ENCODE measurements around the gene PLXNB3.

Gene PLXNB3

DNA sequence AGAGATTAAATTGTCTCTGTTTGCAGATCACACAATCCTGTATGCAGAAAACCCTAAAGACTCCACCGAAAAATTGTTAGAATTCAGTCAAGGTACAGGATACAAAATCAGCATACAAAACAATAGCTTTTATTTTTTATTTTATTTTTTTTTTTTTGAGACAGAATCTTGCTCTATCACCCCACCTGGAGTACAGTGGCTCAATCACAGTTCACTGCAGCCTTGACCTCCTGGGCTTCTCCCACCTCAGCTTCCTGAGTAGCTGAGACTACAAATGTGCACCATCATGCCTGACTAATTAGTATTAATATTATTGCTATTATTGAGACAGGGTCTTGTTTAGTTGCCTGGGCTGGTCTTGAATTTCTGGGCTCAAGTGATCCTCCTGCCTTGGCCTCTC is 8.9 kb upstream of the PLXNB3 start:
- TF ChIP-seq FOXP2 (optimal IDR thresholded peaks at IDR 0.05; ENCODE audit: borderline replicate concordance, extremely low read depth, extremely low read length, insufficient read depth) (no peak), SIN3A (IDR thresholded peaks at IDR 0.05; ENCODE audit: borderline replicate concordance, insufficient read depth, low read length) (no peak), POLR2AphosphoS5 (IDR thresholded peaks at IDR 0.05; ENCODE audit: low read depth, low read length) (no peak), TAF1 (IDR thresholded peaks at IDR 0.05; ENCODE audit: borderline replicate concordance, insufficient read depth, low read length) (no peak)
- TF ChIP-seq, protein P1, sequence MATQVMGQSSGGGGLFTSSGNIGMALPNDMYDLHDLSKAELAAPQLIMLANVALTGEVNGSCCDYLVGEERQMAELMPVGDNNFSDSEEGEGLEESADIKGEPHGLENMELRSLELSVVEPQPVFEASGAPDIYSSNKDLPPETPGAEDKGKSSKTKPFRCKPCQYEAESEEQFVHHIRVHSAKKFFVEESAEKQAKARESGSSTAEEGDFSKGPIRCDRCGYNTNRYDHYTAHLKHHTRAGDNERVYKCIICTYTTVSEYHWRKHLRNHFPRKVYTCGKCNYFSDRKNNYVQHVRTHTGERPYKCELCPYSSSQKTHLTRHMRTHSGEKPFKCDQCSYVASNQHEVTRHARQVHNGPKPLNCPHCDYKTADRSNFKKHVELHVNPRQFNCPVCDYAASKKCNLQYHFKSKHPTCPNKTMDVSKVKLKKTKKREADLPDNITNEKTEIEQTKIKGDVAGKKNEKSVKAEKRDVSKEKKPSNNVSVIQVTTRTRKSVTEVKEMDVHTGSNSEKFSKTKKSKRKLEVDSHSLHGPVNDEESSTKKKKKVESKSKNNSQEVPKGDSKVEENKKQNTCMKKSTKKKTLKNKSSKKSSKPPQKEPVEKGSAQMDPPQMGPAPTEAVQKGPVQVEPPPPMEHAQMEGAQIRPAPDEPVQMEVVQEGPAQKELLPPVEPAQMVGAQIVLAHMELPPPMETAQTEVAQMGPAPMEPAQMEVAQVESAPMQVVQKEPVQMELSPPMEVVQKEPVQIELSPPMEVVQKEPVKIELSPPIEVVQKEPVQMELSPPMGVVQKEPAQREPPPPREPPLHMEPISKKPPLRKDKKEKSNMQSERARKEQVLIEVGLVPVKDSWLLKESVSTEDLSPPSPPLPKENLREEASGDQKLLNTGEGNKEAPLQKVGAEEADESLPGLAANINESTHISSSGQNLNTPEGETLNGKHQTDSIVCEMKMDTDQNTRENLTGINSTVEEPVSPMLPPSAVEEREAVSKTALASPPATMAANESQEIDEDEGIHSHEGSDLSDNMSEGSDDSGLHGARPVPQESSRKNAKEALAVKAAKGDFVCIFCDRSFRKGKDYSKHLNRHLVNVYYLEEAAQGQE (IDR thresholded peaks at IDR 0.05; ENCODE audit: insufficient read depth in 1 of 2, low read depth in 2 of 2, low read length in 2 of 2) = no peak

DNA sequence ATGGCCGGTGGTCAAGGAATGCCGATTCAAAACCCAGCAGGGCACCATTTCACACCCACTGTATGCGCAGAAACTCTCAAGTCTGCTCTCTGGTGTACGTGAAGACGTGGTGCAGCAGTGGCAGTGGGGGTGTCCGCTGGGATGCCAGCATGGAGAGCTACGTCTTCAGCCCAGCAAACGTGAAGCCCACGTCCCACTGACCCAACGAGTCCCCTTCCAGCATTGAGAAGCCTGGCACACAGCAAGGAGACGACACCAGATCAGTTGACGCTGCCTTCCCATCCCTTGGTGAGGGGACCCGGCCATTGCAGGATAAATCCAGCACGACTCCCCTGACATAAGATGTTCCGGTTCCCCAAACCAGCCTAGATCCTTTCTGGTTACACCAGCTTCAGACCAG is 2.2 kb upstream of the PLXNB3 start:
- TF ChIP-seq FOXP2 (optimal IDR thresholded peaks at IDR 0.05; ENCODE audit: borderline replicate concordance, extremely low read depth, extremely low read length, insufficient read depth) (no peak), SIN3A (IDR thresholded peaks at IDR 0.05; ENCODE audit: borderline replicate concordance, insufficient read depth, low read length) (no peak), TAF1 (IDR thresholded peaks at IDR 0.05; ENCODE audit: borderline replicate concordance, insufficient read depth, low read length) (no peak), POLR2AphosphoS5 (IDR thresholded peaks at IDR 0.05; ENCODE audit: low read depth, low read length) (no peak)
- TF ChIP-seq, protein P1 (IDR thresholded peaks at IDR 0.05; ENCODE audit: insufficient read depth in 1 of 2, low read depth in 2 of 2, low read length in 2 of 2) = no peak

DNA sequence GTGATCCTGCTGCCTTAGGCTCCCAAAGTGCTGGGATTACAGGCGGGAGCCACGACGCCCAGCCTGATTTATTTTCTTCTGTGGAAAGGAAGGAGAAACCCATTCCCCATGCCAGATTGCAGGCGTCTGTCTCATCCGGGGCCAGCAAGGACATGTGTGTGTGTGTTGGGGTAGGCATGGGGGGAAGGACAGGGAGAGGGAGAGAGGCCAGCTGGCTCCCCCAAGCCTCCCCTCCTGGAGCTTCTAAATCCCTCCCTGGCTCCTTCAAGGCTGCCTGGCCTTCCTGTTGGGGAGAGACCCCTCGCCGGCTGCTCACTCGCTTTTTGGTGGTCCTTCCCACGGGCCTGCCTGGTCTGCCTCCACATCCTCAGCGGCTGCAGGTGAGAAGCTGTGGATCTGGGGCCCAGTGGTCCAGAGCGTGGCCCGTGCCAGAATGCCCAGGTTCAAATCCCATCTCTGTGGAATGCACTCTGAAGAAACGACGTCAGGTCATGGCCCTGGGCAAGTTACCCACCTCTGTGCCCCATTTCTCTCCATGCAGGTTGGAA is 1.3 kb upstream of the PLXNB3 start:
- TF ChIP-seq POLR2AphosphoS5 (IDR thresholded peaks at IDR 0.05; ENCODE audit: low read depth, low read length) = no peak
- TF ChIP-seq FOXP2 (optimal IDR thresholded peaks at IDR 0.05; ENCODE audit: borderline replicate concordance, extremely low read depth, extremely low read length, insufficient read depth) = no peak
- no peak for TF ChIP-seq TAF1 (IDR thresholded peaks at IDR 0.05; ENCODE audit: borderline replicate concordance, insufficient read depth, low read length)
- TF ChIP-seq SIN3A (IDR thresholded peaks at IDR 0.05; ENCODE audit: borderline replicate concordance, insufficient read depth, low read length) = no peak
- TF ChIP-seq, protein P1 (IDR thresholded peaks at IDR 0.05; ENCODE audit: insufficient read depth in 1 of 2, low read depth in 2 of 2, low read length in 2 of 2) = no peak

DNA sequence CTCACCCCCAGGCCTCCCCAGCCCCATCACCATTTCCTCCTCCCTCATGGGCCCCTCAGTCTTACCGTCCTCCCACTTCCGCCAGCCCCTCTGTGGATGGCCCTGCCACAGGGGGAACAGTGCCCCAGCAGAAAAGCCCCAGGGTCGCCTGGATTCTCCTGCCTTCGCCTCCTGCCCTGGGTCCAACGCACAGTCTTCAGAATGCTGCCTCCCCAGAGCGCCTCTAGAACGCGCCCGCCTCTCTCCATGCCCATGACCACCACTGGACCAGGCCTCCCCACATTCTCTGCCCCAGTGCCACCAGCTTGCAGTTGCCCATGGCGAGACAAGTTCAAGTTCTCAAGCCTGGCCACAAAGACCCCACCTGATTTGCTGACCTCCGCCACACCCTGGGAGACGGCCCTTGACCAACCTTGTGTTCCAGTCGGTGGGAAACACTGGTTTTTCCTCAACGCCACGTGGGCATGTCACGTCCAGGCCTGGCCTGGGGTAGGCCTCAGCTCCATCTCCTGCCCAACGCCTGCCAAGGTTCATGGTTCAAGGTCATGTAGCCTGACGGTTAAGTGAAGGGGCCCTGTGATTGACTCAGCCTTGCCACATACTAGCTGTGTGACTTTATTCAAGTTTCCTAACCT is 634 bp upstream of the PLXNB3 start:
- TF ChIP-seq SIN3A (IDR thresholded peaks at IDR 0.05; ENCODE audit: borderline replicate concordance, insufficient read depth, low read length) = no peak
- no peak for TF ChIP-seq POLR2AphosphoS5 (IDR thresholded peaks at IDR 0.05; ENCODE audit: low read depth, low read length)
- TF ChIP-seq, protein P1 (IDR thresholded peaks at IDR 0.05; ENCODE audit: insufficient read depth in 1 of 2, low read depth in 2 of 2, low read length in 2 of 2) = no peak
- TF ChIP-seq FOXP2 (optimal IDR thresholded peaks at IDR 0.05; ENCODE audit: borderline replicate concordance, extremely low read depth, extremely low read length, insufficient read depth) = no peak
- TF ChIP-seq TAF1 (IDR thresholded peaks at IDR 0.05; ENCODE audit: borderline replicate concordance, insufficient read depth, low read length) = no peak

All from PFSK-1 (cell line).